CD4-positive, alpha-beta T cell (primary cell): ENCODE measurements around the gene MAML2. TPM values are rescaled to one million over a fixed set of nuclear protein-coding genes. Genes with fewer than 3 reads are reported as not detected.

ENCODE experiments used
- ATAC-seq: fragments of 200-7000 bp; cut with Tn5 transposase; one replicate; pipeline ENCODE4 v1.10.0; 2022; ENCODE audit warnings: mild to moderate bottlenecking; ENCODE audit not compliant: poor library complexity
- CTCF ChIA-PET: fragments of 350-600 bp; sonication (Branson Sonifier 250); formaldehyde crosslinking; loops from one replicate; lab custom pipeline; 2021; ENCODE audit warnings: antibody characterized with exemption, inconsistent platforms; lab: Charles Lee
- POLR2A ChIA-PET: fragments of 350-600 bp; sonication (Branson Sonifier 250); formaldehyde crosslinking; loops from one replicate; lab custom pipeline; 2021; ENCODE audit warnings: antibody characterized with exemption, inconsistent platforms; lab: Charles Lee
- DNase-seq, 14 experiments: peaks; one replicate each; pipeline ENCODE4 v3.0.0-alpha.2; 2013 to 2020; ENCODE audit warnings: mixed read lengths in 2 of 14
- H3K27ac ChIP-seq, 2 donors: one replicate each; pipeline versions ENCODE4 v1.5.1 to v1.7.0; 2013; ENCODE audit warnings: low read length in 2 of 2, low read depth in 1 of 2, mild to moderate bottlenecking in 1 of 2
- H3K27me3 ChIP-seq, 2 experiments: 1 replicate in 1 of 2; 2 replicates in 1 of 2; pipeline versions ENCODE4 v1.6.1 to v1.7.0; 2013; ENCODE audit warnings: low read length in 2 of 2, control low read depth in 1 of 2, mild to moderate bottlenecking in 1 of 2, moderate library complexity in 1 of 2; ENCODE audit not compliant: insufficient read depth in 2 of 2, control insufficient read depth in 1 of 2
- H3K36me3 ChIP-seq: one replicate; pipeline ENCODE4 v1.6.1; 2013; ENCODE audit warnings: low read length, control low read depth; ENCODE audit not compliant: insufficient read depth
- H3K4me1 ChIP-seq: one replicate; pipeline ENCODE4 v1.6.1; 2013; ENCODE audit warnings: low read length, control low read depth; ENCODE audit not compliant: insufficient read depth
- H3K4me3 ChIP-seq: one replicate; pipeline ENCODE4 v1.5.1; 2013; ENCODE audit warnings: mild to moderate bottlenecking, low read length, moderate library complexity
- H3K9me3 ChIP-seq, 2 experiments: 1 replicate in 1 of 2; 2 replicates in 1 of 2; pipeline versions ENCODE4 v1.6.1 to v1.7.0; 2013; ENCODE audit warnings: low read length in 2 of 2, mild to moderate bottlenecking in 2 of 2, control low read depth in 1 of 2, moderate library complexity in 1 of 2; ENCODE audit not compliant: control insufficient read depth in 1 of 2, insufficient read depth in 1 of 2
- H3K27ac Mint-ChIP-seq: one replicate; pipeline ENCODE4 v1.8.0; 2020; ENCODE audit warnings: mixed read lengths
- H3K27me3 Mint-ChIP-seq: one replicate; pipeline ENCODE4 v1.8.0; 2021; ENCODE audit warnings: mixed read lengths
- H3K36me3 Mint-ChIP-seq: one replicate; pipeline ENCODE4 v1.8.0; 2021; ENCODE audit warnings: low read depth, mixed read lengths
- H3K4me1 Mint-ChIP-seq: one replicate; pipeline ENCODE4 v1.8.0; 2021; ENCODE audit warnings: low read depth, mixed read lengths
- H3K4me3 Mint-ChIP-seq: one replicate; pipeline ENCODE4 v1.8.0; 2020; ENCODE audit warnings: mild to moderate bottlenecking, mixed read lengths
- H3K9me3 Mint-ChIP-seq: one replicate; pipeline ENCODE4 v1.8.0; 2020; ENCODE audit warnings: mixed read lengths
- CTCF ChIP-seq: fragments of 200-600 bp; IDR thresholded peaks from one replicate; pipeline ENCODE4 v1.8.0; 2022; ENCODE audit warnings: antibody characterized with exemption, mild to moderate bottlenecking
- intact Hi-C, 2 experiments: fragments of 100-400 bp; cut with DNase I in 1 of 2; cut with micrococcal nuclease in 1 of 2; formaldehyde crosslinking; loops; one replicate each; pipeline versions ENCODE4 v1.15.1 to v1.9.0; 2023 to 2025; cut with DNase I, micrococcal nuclease
- total RNA-seq, 174 experiments: library from RNA in 2 of 174; stranded (reverse) in 2 of 174; gene quantifications; one replicate each; pipeline ENCODE4 v1.2.3 and lab custom pipeline; 2021 to 2026

MAML2 gene
- total RNA-seq, 2 experiments from 2014 or later, result 58.8 to 59.8 TPM

GRCh38 chr11:96111308-96111707 lies 231.7 kb downstream of the MAML2 start:
- peaks cover 58% of the 10 kb centered on the region for H3K4me1 Mint-ChIP-seq
- no peaks in the 10 kb centered on the region for H3K9me3 ChIP-seq
- H3K36me3 ChIP-seq, result peaks cover 5% of the 10 kb centered on the region
- no peak overlapping the region for H3K4me3 Mint-ChIP-seq
- H3K4me3 ChIP-seq, result no peak overlapping the region
- CTCF ChIA-PET, result interaction anchor here (1.5 kb wide), 1 partner anchor 232 kb away, joined by 3 read pairs; the partner anchor contains the start of gene MAML2
- intact Hi-C loops, result no loop called here
- H3K9me3 Mint-ChIP-seq, result no peaks in the 10 kb centered on the region
- no peak overlapping the region for H3K27ac ChIP-seq
- DNase-seq (peak in 2 of 14 experiments; percentile 23 to 24), ATAC-seq (no peak)
- no peak for TF ChIP-seq CTCF
- POLR2A ChIA-PET, result interaction anchor here (0.9 to 1.4 kb wide), 2 partner anchors 132 to 232 kb away, joined by 3 to 6 read pairs; partner anchors contain the start of gene MAML2
- peaks cover 6% of the 10 kb centered on the region for H3K4me1 ChIP-seq
- H3K36me3 Mint-ChIP-seq, result peaks cover 37% of the 10 kb centered on the region
- H3K27ac Mint-ChIP-seq, result no peak overlapping the region
- H3K27me3 Mint-ChIP-seq, result no peaks in the 10 kb centered on the region
- H3K27me3 ChIP-seq, result no peaks in the 10 kb centered on the region

GRCh38 chr11:96110302-96110701 lies 232.7 kb downstream of the MAML2 start:
- peaks cover 5% of the 10 kb centered on the region for H3K36me3 ChIP-seq
- CTCF ChIA-PET, result no interaction called here
- intact Hi-C loops, result no loop called here

GRCh38 chr11:96109331-96110030 lies 233.5 kb downstream of the MAML2 start:
- Histone ChIP-seq H3K27me3 (no peaks in the 10 kb centered on the region), H3K9me3 (no peaks in the 10 kb centered on the region), H3K4me3 (no peak overlapping the region), H3K27ac (no peak overlapping the region), H3K36me3 (no peaks in the 10 kb centered on the region), H3K4me1 (peaks cover 6% of the 10 kb centered on the region)
- CTCF ChIA-PET, result interaction anchor here (0.5 to 1.0 kb wide), 2 partner anchors 62 to 133 kb away, joined by 3 read pairs; no protein-coding TSS in a partner anchor
- Mint-ChIP-seq H3K27ac (no peak overlapping the region), H3K27me3 (no peaks in the 10 kb centered on the region), H3K36me3 (peaks cover 32% of the 10 kb centered on the region), H3K4me3 (no peak overlapping the region), H3K9me3 (no peaks in the 10 kb centered on the region), H3K4me1 (peaks cover 56% of the 10 kb centered on the region)
- POLR2A ChIA-PET, result no interaction called here
- TF ChIP-seq CTCF, result no peak
- intact Hi-C loops, result loop anchor here in 1 of 2 experiments (5.0 kb wide), 3 partner anchors 52 to 233 kb away; partner anchors contain the start of gene MAML2
- ATAC-seq, result no peak
- no peak for DNase-seq

More at GRCh38 chr11:96110302-96110701, 232.7 kb downstream of the MAML2 start:
- H3K4me3 ChIP-seq, result no peak overlapping the region
- POLR2A ChIA-PET, result no interaction called here
- Mint-ChIP-seq H3K27me3 (no peaks in the 10 kb centered on the region), H3K4me3 (no peak overlapping the region), H3K9me3 (no peaks in the 10 kb centered on the region), H3K4me1 (peaks cover 58% of the 10 kb centered on the region), H3K36me3 (peaks cover 37% of the 10 kb centered on the region), H3K27ac (no peak overlapping the region)
- TF ChIP-seq CTCF, result no peak
- DNase-seq (no peak), ATAC-seq (no peak)
- H3K27ac ChIP-seq, result no peak overlapping the region
- H3K27me3 ChIP-seq, result no peaks in the 10 kb centered on the region
- peaks cover 6% of the 10 kb centered on the region for H3K4me1 ChIP-seq
- no peaks in the 10 kb centered on the region for H3K9me3 ChIP-seq
